ENCODE results near the gene IL4I1.

Gene IL4I1

DNA sequence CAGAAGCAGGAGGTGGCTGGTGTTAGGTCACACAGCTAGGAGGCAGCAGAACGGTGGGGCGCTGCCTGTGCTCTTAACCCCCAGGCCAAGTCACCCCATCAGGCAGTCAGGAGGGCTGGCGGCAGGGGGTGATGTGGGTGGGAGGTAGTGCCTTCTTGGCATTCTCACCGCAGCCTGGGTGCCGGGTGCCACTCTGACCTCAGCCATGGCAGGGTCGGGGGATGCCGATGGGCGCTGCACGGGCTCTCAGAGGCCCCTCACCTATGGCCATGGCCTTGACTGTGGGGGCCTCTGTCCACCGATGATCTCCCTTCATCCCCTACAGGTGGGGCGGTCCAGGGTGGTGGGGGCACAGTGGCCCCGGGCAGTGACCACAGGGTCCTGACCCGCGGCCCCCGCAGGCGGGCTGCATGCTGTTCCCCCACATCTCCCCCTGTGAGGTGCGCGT, 40.1 kb downstream of the IL4I1 start:
- no peak overlapping the region for H3K4me3 ChIP-seq (ENCODE audit: low read depth, low read length)
- DNase-seq (ENCODE audit: low read depth): no peak
- TF ChIP-seq, protein P1, sequence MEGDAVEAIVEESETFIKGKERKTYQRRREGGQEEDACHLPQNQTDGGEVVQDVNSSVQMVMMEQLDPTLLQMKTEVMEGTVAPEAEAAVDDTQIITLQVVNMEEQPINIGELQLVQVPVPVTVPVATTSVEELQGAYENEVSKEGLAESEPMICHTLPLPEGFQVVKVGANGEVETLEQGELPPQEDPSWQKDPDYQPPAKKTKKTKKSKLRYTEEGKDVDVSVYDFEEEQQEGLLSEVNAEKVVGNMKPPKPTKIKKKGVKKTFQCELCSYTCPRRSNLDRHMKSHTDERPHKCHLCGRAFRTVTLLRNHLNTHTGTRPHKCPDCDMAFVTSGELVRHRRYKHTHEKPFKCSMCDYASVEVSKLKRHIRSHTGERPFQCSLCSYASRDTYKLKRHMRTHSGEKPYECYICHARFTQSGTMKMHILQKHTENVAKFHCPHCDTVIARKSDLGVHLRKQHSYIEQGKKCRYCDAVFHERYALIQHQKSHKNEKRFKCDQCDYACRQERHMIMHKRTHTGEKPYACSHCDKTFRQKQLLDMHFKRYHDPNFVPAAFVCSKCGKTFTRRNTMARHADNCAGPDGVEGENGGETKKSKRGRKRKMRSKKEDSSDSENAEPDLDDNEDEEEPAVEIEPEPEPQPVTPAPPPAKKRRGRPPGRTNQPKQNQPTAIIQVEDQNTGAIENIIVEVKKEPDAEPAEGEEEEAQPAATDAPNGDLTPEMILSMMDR (IDR thresholded peaks at IDR 0.05; ENCODE audit: low read depth, low read length): no peak
- TF ChIP-seq MYC (IDR thresholded peaks at IDR 0.05; ENCODE audit: low read depth, low read length) (no peak), POLR2A (IDR thresholded peaks at IDR 0.05; ENCODE audit: extremely low read depth, insufficient read length) (no peak)
- TF ChIP-seq, protein P2, sequence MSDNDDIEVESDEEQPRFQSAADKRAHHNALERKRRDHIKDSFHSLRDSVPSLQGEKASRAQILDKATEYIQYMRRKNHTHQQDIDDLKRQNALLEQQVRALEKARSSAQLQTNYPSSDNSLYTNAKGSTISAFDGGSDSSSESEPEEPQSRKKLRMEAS (IDR thresholded peaks at IDR 0.05; ENCODE audit: low read depth, low read length): no peak

DNA sequence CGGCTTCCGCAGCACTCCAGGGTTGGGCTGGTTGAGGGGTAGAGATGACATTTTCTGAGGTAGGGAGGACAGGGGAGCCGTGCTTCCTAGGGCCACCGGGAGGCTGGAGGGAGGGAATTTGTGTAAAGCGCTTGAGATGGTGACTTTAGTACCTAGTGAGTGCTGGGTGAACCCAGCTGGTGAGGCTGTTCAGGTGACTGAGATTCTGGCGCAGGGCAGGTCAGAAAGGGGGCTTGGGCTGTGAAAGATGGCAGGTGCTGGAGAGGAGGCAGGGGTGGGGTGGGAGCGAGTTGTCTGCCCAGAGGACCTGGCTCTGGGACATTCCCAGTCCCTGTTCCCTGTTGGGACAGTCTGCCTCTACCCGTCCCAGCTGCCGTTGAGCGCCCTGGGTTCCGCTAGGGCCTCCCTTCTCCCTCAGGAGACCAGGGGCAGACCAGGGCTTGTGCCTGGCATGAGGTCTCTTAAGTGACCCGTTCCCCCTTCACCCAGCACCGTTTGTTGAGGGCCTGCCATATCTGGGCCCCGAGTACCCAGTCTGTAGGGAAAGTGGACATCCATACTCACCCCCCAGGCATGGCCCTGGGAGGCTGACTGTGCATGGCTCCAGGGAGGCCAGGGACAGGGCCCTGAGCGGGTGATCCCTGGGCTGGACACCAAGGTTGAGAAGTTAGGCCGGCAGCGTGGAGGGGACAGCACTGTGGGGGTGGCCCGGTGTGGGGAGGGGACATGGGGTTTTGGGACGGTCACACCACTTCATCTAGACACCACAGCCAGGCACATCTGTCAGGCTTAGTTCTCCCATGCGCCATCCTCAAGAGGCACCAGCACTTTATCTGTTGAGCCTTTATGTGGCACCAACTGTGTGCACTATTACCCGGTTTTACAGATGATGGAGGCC, 40.8 kb downstream of the IL4I1 start:
- no peak for DNase-seq (ENCODE audit: low read depth)
- TF ChIP-seq MYC (IDR thresholded peaks at IDR 0.05; ENCODE audit: low read depth, low read length): no peak
- H3K4me3 ChIP-seq (ENCODE audit: low read depth, low read length): no peak overlapping the region

DNA sequence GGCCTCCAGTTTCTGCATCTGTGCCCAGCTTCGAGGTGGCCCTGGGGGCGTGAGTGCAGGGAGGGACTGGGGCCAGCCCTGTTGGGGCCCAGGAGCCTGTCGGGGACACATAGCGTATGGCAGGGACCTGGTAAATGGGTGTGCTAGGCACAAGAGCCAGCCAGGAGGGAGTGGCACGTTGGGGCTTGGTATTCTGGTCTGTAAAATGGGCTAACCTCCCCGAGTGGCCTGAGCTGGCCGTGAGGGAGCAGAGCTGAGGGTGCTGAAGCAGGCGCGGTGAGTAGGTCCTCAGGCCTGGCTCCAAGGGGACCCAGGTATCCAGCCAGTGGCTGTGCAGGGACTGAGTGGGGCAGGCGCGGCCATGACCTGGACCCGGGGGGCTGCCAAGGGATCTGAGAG, 41.4 kb downstream of the IL4I1 start:
- H3K4me3 ChIP-seq (ENCODE audit: low read depth, low read length): no peak overlapping the region
- no peak for DNase-seq (ENCODE audit: low read depth)

DNA sequence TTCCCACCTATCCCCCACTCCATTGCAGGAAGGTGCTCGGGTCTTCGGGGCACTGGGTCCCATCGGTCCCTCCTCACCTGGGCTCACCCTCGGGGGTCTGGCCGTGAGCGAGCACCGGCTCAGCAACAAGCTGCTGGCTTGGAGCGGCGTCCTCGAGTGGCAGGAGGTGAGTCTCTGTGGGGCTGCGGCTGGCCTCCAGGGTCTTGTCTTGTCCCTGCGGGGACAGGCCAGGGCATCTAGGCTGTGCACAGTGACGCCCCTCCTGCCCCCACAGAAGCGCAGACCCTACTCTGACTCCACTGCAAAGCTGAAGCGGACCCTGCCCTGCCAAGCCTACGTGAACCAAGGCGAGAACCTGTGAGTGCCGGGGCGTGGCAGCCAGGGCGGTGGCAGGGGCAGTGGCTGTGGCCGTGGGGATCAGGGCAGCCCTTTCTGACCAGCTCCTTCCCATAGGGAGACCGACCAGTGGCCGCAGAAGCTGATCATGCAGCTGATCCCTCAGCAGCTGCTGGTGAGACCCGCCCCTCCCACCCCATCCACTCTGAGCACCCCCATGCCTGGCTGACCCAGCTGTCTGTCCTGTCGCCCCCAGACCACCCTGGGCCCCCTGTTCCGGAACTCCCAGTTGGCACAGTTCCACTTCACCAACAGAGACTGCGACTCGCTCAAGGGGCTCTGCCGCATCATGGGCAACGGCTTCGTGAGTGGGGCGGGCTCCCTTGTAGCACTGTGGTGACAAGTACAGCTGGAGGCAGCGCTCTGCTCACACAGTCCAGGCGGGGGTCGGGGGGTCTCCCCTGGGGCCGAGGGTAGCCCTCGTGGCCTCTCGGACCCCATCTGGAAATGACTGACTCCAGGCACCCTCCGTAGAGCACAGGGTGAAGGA, 42.1 kb downstream of the IL4I1 start:
- TF ChIP-seq, protein P1 (IDR thresholded peaks at IDR 0.05; ENCODE audit: low read depth, low read length): no peak
- TF ChIP-seq POLR2A (IDR thresholded peaks at IDR 0.05; ENCODE audit: extremely low read depth, insufficient read length): no peak
- TF ChIP-seq, protein P2 (IDR thresholded peaks at IDR 0.05; ENCODE audit: low read depth, low read length): no peak
- no peak for TF ChIP-seq MYC (IDR thresholded peaks at IDR 0.05; ENCODE audit: low read depth, low read length)
- H3K4me3 ChIP-seq (ENCODE audit: low read depth, low read length): no peak overlapping the region
- DNase-seq (ENCODE audit: low read depth): no peak

More for the DNA sequence above, 41.4 kb downstream of the IL4I1 start:
- TF ChIP-seq, protein P2 (IDR thresholded peaks at IDR 0.05; ENCODE audit: low read depth, low read length): no peak
- TF ChIP-seq MYC (IDR thresholded peaks at IDR 0.05; ENCODE audit: low read depth, low read length) (no peak), POLR2A (IDR thresholded peaks at IDR 0.05; ENCODE audit: extremely low read depth, insufficient read length) (no peak)
- TF ChIP-seq, protein P1 (IDR thresholded peaks at IDR 0.05; ENCODE audit: low read depth, low read length): no peak

DNA sequence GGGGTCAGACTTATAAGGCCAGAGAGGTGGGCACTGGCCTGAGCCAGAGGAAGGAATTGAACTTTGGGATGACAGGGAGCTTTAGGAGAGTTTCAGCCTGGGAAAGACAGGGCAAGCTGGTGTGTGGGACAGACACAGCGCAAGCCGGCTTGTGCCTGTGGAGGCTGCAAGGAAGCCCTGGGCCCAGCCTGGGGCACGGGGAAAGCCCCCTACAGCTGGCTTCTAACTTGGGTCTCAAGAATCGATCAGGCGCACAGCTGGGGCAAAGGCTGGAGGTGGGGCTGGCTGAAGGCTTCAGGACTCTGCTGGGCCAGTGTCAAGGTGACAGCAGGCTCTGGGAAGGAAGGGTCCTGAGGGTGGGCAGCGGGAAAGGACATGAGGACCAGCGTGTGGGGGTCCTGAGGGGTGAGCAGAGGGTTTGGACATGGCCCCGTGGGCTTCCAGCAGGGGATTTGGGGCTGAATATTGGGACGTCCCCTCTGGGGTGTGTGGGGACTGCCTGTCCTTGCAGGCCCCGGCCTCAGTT, 42.8 kb downstream of the IL4I1 start:
- no peak for DNase-seq (ENCODE audit: low read depth)
- no peak for TF ChIP-seq MYC (IDR thresholded peaks at IDR 0.05; ENCODE audit: low read depth, low read length)
- TF ChIP-seq, protein P2 (IDR thresholded peaks at IDR 0.05; ENCODE audit: low read depth, low read length): no peak
- TF ChIP-seq, protein P1 (IDR thresholded peaks at IDR 0.05; ENCODE audit: low read depth, low read length): no peak
- no peak for TF ChIP-seq POLR2A (IDR thresholded peaks at IDR 0.05; ENCODE audit: extremely low read depth, insufficient read length)
- H3K4me3 ChIP-seq (ENCODE audit: low read depth, low read length): no peak overlapping the region

All from NB4 (cell line).